Neural progenitor cell (in vitro differentiated cells): ENCODE results near the gene BGN. TPM values are rescaled to one million over a fixed set of nuclear protein-coding genes. Genes with fewer than 3 reads are reported as not detected.
A peak's percentile ranks its signal among the peaks of the same experiment; 100 is the strongest.

Experiments
- DNase-seq: peaks from one replicate; pipeline ENCODE4 v3.0.0-alpha.2; 2016; ENCODE audit warnings: low spot score
- H2AFZ ChIP-seq: fragments of 200-600 bp; sonication (generic); replicated peaks from 2 replicates; pipeline ENCODE4 v1.6.1; 2016; ENCODE audit warnings: antibody characterized with exemption
- H3F3A ChIP-seq: fragments of 200-600 bp; sonication (generic); 2 replicates; pipeline ENCODE4 v1.6.1; 2016; ENCODE audit warnings: antibody characterized with exemption, low read depth
- H3K27ac ChIP-seq: fragments of 200-600 bp; sonication (generic); 2 replicates; pipeline ENCODE4 v1.5.1; 2016; ENCODE audit warnings: mild to moderate bottlenecking
- H3K27me3 ChIP-seq: fragments of 200-600 bp; sonication (generic); 2 replicates; pipeline ENCODE4 v1.6.1; 2016; ENCODE audit warnings: mild to moderate bottlenecking, moderate library complexity
- H3K36me3 ChIP-seq: fragments of 200-600 bp; sonication (generic); 2 replicates; pipeline ENCODE4 v1.5.1; 2016
- H3K4me1 ChIP-seq: fragments of 200-600 bp; sonication (generic); 2 replicates; pipeline ENCODE4 v1.6.1; 2016; ENCODE audit warnings: mixed run types
- H3K4me2 ChIP-seq: fragments of 200-600 bp; sonication (generic); 2 replicates; pipeline ENCODE4 v1.6.1; 2016
- H3K4me3 ChIP-seq: fragments of 200-600 bp; sonication (generic); 2 replicates; pipeline ENCODE4 v1.5.1; 2016
- H3K79me2 ChIP-seq: fragments of 200-600 bp; sonication (generic); 2 replicates; pipeline ENCODE4 v1.6.1; 2016; ENCODE audit warnings: low read depth
- H3K9ac ChIP-seq: fragments of 200-600 bp; sonication (generic); 2 replicates; pipeline ENCODE4 v1.6.1; 2016
- H3K9me3 ChIP-seq: fragments of 200-600 bp; sonication (generic); 2 replicates; pipeline ENCODE4 v1.5.1; 2016; ENCODE audit warnings: low read depth
- H4K20me1 ChIP-seq: fragments of 200-600 bp; sonication (generic); 2 replicates; pipeline ENCODE4 v1.6.1; 2016; ENCODE audit warnings: low read depth
- H3K27ac Mint-ChIP-seq: 3 replicates; pipeline ENCODE4 v1.8.0; 2021; ENCODE audit warnings: mixed read lengths
- H3K27me3 Mint-ChIP-seq: 2 replicates; pipeline ENCODE4 v1.8.0; 2022; ENCODE audit warnings: low read depth, mild to moderate bottlenecking, inconsistent platforms, moderate library complexity, mixed read lengths; ENCODE audit not compliant: insufficient read depth
- H3K36me3 Mint-ChIP-seq: 3 replicates; pipeline ENCODE4 v1.8.0; 2021; ENCODE audit warnings: mixed read lengths
- H3K4me1 Mint-ChIP-seq: 3 replicates; pipeline ENCODE4 v1.8.0; 2021; ENCODE audit warnings: mixed read lengths
- H3K4me3 Mint-ChIP-seq: 3 replicates; pipeline ENCODE4 v1.8.0; 2021; ENCODE audit warnings: mild to moderate bottlenecking, moderate library complexity, mixed read lengths
- H3K9me3 Mint-ChIP-seq: 3 replicates; pipeline ENCODE4 v1.8.0; 2020; ENCODE audit warnings: mixed read lengths
- EZH2 ChIP-seq: fragments of 200-600 bp; sonication (generic); IDR thresholded peaks from 2 replicates; pipeline ENCODE4 v1.6.1; 2017; ENCODE audit warnings: antibody characterized with exemption, mild to moderate bottlenecking, moderate library complexity
- EZH2phosphoT487 ChIP-seq: fragments of 200-600 bp; sonication (generic); IDR thresholded peaks from 2 replicates; pipeline ENCODE4 v1.6.1; 2017; ENCODE audit warnings: antibody characterized with exemption
- total RNA-seq: library from RNA; depleted of rRNA; stranded (reverse); fragments of >200 nt; gene quantifications from 2 replicates; pipeline ENCODE4 v1.2.3, GENCODE V29; 2015; ENCODE audit warnings: low replicate concordance
- TF ChIP-seq, protein P1 (sequence below): fragments of 200-600 bp; sonication (generic); IDR thresholded peaks from 2 replicates; pipeline ENCODE4 v1.5.1; 2017; ENCODE audit warnings: antibody characterized with exemption, mild to moderate bottlenecking

BGN gene
- total RNA-seq, 1 donor from 2014 or later = not detected

GRCh38 chrX:153494061-153494460 is 719 bp upstream of the BGN start:
- Mint-ChIP-seq H3K27me3 (peaks cover 11% of the 10 kb centered on the region), H3K9me3 (peaks cover 5% of the 10 kb centered on the region), H3K4me3 (peak overlapping the region; percentile 35), H3K27ac (no peak overlapping the region), H3K4me1 (peaks cover 16% of the 10 kb centered on the region), H3K36me3 (no peaks in the 10 kb centered on the region)
- Histone ChIP-seq H3K9me3 (no peaks in the 10 kb centered on the region), H3K27me3 (no peaks in the 10 kb centered on the region), H3K79me2 (no peaks in the 10 kb centered on the region), H3K4me2 (no peak overlapping the region), H3K27ac (no peak overlapping the region), H3K36me3 (no peaks in the 10 kb centered on the region), H3K9ac (no peak overlapping the region), H4K20me1 (no peaks in the 10 kb centered on the region), H3K4me1 (peaks cover 7% of the 10 kb centered on the region), H2AFZ (no peak overlapping the region), H3K4me3 (no peak overlapping the region), H3F3A (no peaks in the 10 kb centered on the region)
- no peak for DNase-seq
- TF ChIP-seq EZH2 (no peak), EZH2phosphoT487 (no peak)
- TF ChIP-seq, protein P1, sequence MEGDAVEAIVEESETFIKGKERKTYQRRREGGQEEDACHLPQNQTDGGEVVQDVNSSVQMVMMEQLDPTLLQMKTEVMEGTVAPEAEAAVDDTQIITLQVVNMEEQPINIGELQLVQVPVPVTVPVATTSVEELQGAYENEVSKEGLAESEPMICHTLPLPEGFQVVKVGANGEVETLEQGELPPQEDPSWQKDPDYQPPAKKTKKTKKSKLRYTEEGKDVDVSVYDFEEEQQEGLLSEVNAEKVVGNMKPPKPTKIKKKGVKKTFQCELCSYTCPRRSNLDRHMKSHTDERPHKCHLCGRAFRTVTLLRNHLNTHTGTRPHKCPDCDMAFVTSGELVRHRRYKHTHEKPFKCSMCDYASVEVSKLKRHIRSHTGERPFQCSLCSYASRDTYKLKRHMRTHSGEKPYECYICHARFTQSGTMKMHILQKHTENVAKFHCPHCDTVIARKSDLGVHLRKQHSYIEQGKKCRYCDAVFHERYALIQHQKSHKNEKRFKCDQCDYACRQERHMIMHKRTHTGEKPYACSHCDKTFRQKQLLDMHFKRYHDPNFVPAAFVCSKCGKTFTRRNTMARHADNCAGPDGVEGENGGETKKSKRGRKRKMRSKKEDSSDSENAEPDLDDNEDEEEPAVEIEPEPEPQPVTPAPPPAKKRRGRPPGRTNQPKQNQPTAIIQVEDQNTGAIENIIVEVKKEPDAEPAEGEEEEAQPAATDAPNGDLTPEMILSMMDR = no peak

GRCh38 chrX:153495362-153495751 is 577 bp downstream of the BGN start:
- H3K36me3 ChIP-seq = no peaks in the 10 kb centered on the region
- H3K4me2 ChIP-seq = peak overlapping the region; percentile 58
- no peaks in the 10 kb centered on the region for H4K20me1 ChIP-seq
- H3K9ac ChIP-seq = no peak overlapping the region
- no peaks in the 10 kb centered on the region for H3K27me3 ChIP-seq
- H3K4me1 Mint-ChIP-seq = peaks cover 16% of the 10 kb centered on the region
- H3F3A ChIP-seq = peaks cover under 1% of the 10 kb centered on the region
- H3K27me3 Mint-ChIP-seq = peaks cover 9% of the 10 kb centered on the region
- H3K9me3 Mint-ChIP-seq = peaks cover 5% of the 10 kb centered on the region
- H3K79me2 ChIP-seq = no peaks in the 10 kb centered on the region
- peak overlapping the region; percentile 74 for H3K4me3 Mint-ChIP-seq
- H3K27ac Mint-ChIP-seq = peak overlapping the region; percentile 72
- peak overlapping the region; percentile 28 for H2AFZ ChIP-seq
- DNase-seq = no peak
- H3K27ac ChIP-seq = no peak overlapping the region
- no peaks in the 10 kb centered on the region for H3K9me3 ChIP-seq
- TF ChIP-seq, protein P1 = no peak
- no peak for TF ChIP-seq EZH2phosphoT487
- TF ChIP-seq EZH2 = no peak
- no peak overlapping the region for H3K4me3 ChIP-seq
- peaks cover 7% of the 10 kb centered on the region for H3K4me1 ChIP-seq
- H3K36me3 Mint-ChIP-seq = no peaks in the 10 kb centered on the region

DNA sequence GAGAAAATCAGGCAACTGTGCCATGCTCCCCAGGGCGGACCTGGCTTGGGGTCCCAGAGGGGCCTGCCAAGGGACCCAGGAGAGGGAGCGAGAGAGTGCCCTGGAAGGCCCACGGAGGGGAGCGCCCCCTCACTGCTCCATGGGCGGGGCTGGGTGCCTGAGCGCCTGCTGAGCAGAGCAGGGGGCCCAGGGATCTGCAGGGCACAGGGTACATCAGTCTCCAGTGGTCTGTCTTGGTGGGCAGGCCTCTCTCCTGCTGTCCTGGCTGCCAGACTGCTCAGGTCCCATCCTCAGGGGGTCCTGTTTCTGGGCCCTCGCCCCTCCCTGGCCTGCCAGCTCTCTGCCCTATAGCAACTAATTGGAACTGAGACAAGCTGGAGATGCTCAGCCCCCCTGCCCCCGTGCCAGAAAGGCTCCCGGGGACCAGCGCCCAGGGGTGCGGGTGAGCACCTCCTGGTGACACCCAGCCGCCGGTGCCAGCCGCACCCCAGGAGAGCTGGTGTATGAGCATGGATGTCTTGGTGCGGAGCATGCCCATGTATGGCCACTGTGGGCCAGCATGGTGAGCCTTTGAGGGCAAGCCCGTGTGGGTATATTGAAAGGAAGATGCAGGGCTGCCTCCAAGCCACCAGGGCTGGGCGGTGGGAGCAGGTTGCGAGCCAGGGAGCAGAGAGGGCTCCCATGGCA is 1.3 kb downstream of the BGN start:
- no peaks in the 10 kb centered on the region for H3K36me3 ChIP-seq
- H3K4me1 Mint-ChIP-seq = peaks cover 15% of the 10 kb centered on the region
- no peaks in the 10 kb centered on the region for H3K79me2 ChIP-seq
- no peak overlapping the region for H3K4me2 ChIP-seq
- H3K9me3 Mint-ChIP-seq = peaks cover 12% of the 10 kb centered on the region
- H3K36me3 Mint-ChIP-seq = no peaks in the 10 kb centered on the region
- DNase-seq = no peak
- H4K20me1 ChIP-seq = no peaks in the 10 kb centered on the region
- H3K9ac ChIP-seq = no peak overlapping the region
- H3K27me3 Mint-ChIP-seq = peaks cover 14% of the 10 kb centered on the region
- no peak overlapping the region for H3K27ac ChIP-seq
- H3K27ac Mint-ChIP-seq = no peak overlapping the region
- H3K4me3 Mint-ChIP-seq = no peak overlapping the region
- H3K9me3 ChIP-seq = no peaks in the 10 kb centered on the region
- no peak overlapping the region for H2AFZ ChIP-seq
- TF ChIP-seq EZH2phosphoT487 = no peak
- TF ChIP-seq, protein P1 = no peak
- no peak for TF ChIP-seq EZH2
- H3K4me3 ChIP-seq = no peak overlapping the region
- peaks cover 7% of the 10 kb centered on the region for H3K4me1 ChIP-seq
- H3K27me3 ChIP-seq = no peaks in the 10 kb centered on the region
- H3F3A ChIP-seq = peaks cover 7% of the 10 kb centered on the region
